Thoracic aorta (tissue), 2 donors: Measurements from ENCODE around the gene ENTPD6. TPM values are rescaled to one million over a fixed set of nuclear protein-coding genes. Genes with fewer than 3 reads are reported as not detected.

Experiments
- ATAC-seq: fragments of 150-250 bp; one replicate; pipeline ENCODE4 v1.8.0; 2017; ENCODE audit warnings: low read depth; ENCODE audit not compliant: insufficient number of reproducible peaks, low FRiP score
- DNase-seq: peaks from one replicate; pipeline ENCODE4 v3.0.0-alpha.2; 2020; ENCODE audit warnings: low spot score
- H3K27ac ChIP-seq, 2 donors: fragments of 200-600 bp; sonication (generic); 1 replicate in 1 of 2; 2 replicates in 1 of 2; pipeline ENCODE4 v1.5.1; 2016; ENCODE audit warnings: mild to moderate bottlenecking in 2 of 2, moderate library complexity in 2 of 2
- H3K27me3 ChIP-seq: fragments of 200-600 bp; sonication (generic); replicated peaks from 2 replicates; pipeline ENCODE4 v1.6.0; 2016; ENCODE audit warnings: mild to moderate bottlenecking; ENCODE audit not compliant: insufficient read depth
- H3K36me3 ChIP-seq: fragments of 200-600 bp; sonication (generic); one replicate; pipeline ENCODE4 v1.5.1; 2016
- H3K4me1 ChIP-seq, 2 donors: fragments of 200-600 bp; sonication (generic); 1 replicate in 1 of 2; 2 replicates in 1 of 2; pipeline versions ENCODE4 v1.5.1 to v1.6.0; 2016; ENCODE audit warnings: low read depth in 2 of 2, mild to moderate bottlenecking in 1 of 2; ENCODE audit not compliant: control insufficient read depth in 1 of 2
- H3K4me3 ChIP-seq: fragments of 200-600 bp; sonication (generic); 2 replicates; pipeline ENCODE4 v1.5.1; 2016; ENCODE audit warnings: mild to moderate bottlenecking
- H3K9me3 ChIP-seq: fragments of 200-600 bp; sonication (generic); 2 replicates; pipeline ENCODE4 v1.5.1; 2016
- total RNA-seq, 2 donors: library from RNA; depleted of rRNA; stranded (reverse); fragments of >200 nt; gene quantifications; one replicate each; pipeline versions ENCODE4 v1.1.0 to v1.2.3, GENCODE V29; 2016
- TF ChIP-seq, protein P1 (sequence below): fragments of 200-600 bp; sonication (generic); IDR thresholded peaks from one replicate; pipeline ENCODE4 v1.5.1; 2019; ENCODE audit warnings: antibody characterized with exemption

The ENTPD6 gene
- total RNA-seq, 2 donors from 2014 or later: 82.0 to 107 TPM

DNA sequence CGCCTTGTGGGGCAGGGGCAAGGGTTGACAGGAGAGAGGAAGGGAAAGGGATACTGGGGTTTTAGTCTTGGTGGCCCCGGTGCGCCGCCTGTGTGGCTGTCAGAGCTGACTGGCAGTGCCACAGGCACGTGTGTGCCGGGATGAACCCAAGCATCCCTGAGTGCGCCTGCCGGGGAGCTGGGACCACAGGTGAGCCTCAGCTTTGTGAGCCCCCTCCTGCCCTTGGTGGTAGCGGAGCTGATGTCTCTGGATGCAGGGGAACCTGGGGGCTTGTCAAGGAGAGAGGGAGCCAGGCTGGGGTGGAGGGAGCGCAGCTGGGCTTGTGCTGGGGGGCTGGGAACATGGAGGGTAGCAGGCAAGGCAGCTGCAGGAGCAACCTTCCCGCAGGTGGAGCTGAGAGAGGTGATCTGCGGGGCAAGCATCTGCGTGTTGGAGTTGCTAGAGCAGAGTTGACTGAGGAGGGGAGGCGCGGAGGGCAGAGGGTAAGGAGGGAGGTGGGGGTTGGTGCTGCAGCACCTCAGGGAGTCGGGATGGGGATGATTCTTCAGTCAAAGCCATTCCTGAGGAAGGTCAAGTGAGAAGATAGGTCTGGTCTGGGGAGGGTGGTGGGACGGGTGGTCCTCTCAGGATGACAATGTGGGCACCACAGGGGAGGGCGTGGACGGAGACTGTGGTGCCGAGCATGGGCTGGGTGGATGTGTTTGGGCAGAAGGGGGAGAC is 80.5 kb downstream of the ENTPD6 start:
- DNase-seq (no peak), ATAC-seq (no peak)
- TF ChIP-seq, protein P1, sequence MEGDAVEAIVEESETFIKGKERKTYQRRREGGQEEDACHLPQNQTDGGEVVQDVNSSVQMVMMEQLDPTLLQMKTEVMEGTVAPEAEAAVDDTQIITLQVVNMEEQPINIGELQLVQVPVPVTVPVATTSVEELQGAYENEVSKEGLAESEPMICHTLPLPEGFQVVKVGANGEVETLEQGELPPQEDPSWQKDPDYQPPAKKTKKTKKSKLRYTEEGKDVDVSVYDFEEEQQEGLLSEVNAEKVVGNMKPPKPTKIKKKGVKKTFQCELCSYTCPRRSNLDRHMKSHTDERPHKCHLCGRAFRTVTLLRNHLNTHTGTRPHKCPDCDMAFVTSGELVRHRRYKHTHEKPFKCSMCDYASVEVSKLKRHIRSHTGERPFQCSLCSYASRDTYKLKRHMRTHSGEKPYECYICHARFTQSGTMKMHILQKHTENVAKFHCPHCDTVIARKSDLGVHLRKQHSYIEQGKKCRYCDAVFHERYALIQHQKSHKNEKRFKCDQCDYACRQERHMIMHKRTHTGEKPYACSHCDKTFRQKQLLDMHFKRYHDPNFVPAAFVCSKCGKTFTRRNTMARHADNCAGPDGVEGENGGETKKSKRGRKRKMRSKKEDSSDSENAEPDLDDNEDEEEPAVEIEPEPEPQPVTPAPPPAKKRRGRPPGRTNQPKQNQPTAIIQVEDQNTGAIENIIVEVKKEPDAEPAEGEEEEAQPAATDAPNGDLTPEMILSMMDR: no peak
- Histone ChIP-seq H3K27me3 (no peaks in the 10 kb centered on the region), H3K27ac (no peak overlapping the region), H3K4me3 (no peak overlapping the region), H3K4me1 (no peaks in the 10 kb centered on the region), H3K36me3 (peaks cover 87% of the 10 kb centered on the region), H3K9me3 (no peaks in the 10 kb centered on the region)

Other genes with a start within 250 kb of the ENTPD6 start
- 10 to 100 TPM in 1 of 2 donors, 1 to 10 TPM in 1; 5.4 to 10.9 TPM for gene CST7, start 246.4 kb upstream of the ENTPD6 start, total RNA-seq
- 10 to 100 TPM; 38.4 to 44.0 TPM for gene APMAP, start 203.0 kb upstream of the ENTPD6 start, total RNA-seq
- 10 to 100 TPM; 26.0 to 31.7 TPM for gene ACSS1, start 137.6 kb upstream of the ENTPD6 start, total RNA-seq
- gene VSX1, start 113.6 kb upstream of the ENTPD6 start, total RNA-seq: not detected
- gene PYGB, start 52.4 kb downstream of the ENTPD6 start, total RNA-seq: 100 to 1,000 TPM; 124 to 256 TPM
- 10 to 100 TPM; 48.5 to 49.8 TPM for gene ABHD12, start 195.1 kb downstream of the ENTPD6 start, total RNA-seq
- gene GINS1, start 212.0 kb downstream of the ENTPD6 start, total RNA-seq: under 1 TPM in 1 of 2 donors, not detected in 1; 0.41 TPM